NB4 (cell line): Measurements from ENCODE around the gene RAB1A.

Experiments
- CTCF ChIP-seq: IDR thresholded peaks from one replicate; pipeline ENCODE4 v1.5.1; 2012; ENCODE audit warnings: low read depth, low read length
- MYC ChIP-seq: IDR thresholded peaks from 2 replicates; pipeline ENCODE4 v1.6.1; 2011; ENCODE audit warnings: low read depth, low read length
- POLR2A ChIP-seq: IDR thresholded peaks from 2 replicates; pipeline ENCODE4 v1.6.1; 2011; ENCODE audit warnings: mild to moderate bottlenecking; ENCODE audit not compliant: insufficient read length; ENCODE audit errors: extremely low read depth

- TF ChIP-seq POLR2A (no peak), CTCF (no peak), MYC (no peak)
Measured at GRCh38 chr2:65146078-65146477, 16.2 kb upstream of the RAB1A start.
